Measurements from ENCODE around the gene ADRA2B. TPM values are rescaled to one million over a fixed set of nuclear protein-coding genes. Genes with fewer than 3 reads are reported as not detected.

ADRA2B gene
- total RNA-seq, 4 donors from 2014 or later: 2.1 to 6.0 (median 4.0) TPM

DNA sequence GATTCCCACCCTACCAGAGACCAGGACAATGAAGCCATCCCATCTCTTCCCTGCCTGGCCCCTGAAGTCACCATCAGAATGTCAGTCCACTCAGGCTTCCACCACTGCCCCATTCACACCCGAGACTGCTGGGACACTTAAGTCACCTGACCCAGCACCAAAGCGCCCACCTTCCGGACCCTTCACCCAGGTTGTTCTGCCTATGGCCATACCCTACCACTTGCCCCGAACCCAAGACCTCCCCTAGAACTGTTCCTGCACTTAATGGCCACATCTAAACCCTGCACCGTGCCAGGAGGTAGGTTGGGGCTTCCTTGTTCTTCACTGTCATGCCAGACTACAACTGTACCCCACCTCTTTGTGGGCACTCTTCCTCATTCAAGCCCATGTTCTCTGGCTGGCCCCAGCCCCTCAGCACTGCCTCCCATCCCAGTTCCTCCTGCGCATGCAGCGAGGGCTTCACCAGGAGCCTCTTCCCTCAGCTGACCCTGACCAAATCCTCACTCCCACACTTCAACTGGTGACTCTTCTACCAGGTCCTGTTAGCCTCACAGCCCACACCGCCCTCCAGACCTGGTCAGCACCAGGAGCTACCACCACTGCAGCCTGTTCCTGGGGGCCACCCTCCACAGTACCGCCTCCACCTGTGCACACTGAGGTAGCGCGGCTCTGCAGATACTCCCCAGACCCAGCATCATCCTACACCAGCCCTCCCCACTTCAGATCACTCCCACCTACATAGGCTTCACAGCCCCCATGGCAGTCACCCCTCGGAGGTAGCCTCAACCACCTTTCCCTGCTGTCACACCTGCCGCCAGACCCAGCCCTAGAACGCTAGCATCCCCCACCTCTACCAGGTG lies 8.3 kb upstream of the ADRA2B start:
- TF ChIP-seq POLR2AphosphoS5 (IDR thresholded peaks at IDR 0.05): no peak
- no peak for TF ChIP-seq POLR2A (IDR thresholded peaks at IDR 0.05; ENCODE audit: low read depth)
- TF ChIP-seq, protein P1, sequence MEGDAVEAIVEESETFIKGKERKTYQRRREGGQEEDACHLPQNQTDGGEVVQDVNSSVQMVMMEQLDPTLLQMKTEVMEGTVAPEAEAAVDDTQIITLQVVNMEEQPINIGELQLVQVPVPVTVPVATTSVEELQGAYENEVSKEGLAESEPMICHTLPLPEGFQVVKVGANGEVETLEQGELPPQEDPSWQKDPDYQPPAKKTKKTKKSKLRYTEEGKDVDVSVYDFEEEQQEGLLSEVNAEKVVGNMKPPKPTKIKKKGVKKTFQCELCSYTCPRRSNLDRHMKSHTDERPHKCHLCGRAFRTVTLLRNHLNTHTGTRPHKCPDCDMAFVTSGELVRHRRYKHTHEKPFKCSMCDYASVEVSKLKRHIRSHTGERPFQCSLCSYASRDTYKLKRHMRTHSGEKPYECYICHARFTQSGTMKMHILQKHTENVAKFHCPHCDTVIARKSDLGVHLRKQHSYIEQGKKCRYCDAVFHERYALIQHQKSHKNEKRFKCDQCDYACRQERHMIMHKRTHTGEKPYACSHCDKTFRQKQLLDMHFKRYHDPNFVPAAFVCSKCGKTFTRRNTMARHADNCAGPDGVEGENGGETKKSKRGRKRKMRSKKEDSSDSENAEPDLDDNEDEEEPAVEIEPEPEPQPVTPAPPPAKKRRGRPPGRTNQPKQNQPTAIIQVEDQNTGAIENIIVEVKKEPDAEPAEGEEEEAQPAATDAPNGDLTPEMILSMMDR (IDR thresholded peaks at IDR 0.05): no peak
- no peak for TF ChIP-seq EP300 (IDR thresholded peaks at IDR 0.05)
- DNase-seq (ENCODE audit: extremely low spot score): no peak
- H3K4me1 ChIP-seq: no peaks in the 10 kb centered on the region
- H3K27me3 ChIP-seq: peaks cover 0 to 39% (median 3%) of the 10 kb centered on the region in 4 donors
- H3K36me3 ChIP-seq: no peaks in the 10 kb centered on the region
- H3K9me3 ChIP-seq: no peaks in the 10 kb centered on the region
- 90% methylated on average over 14 of the region's 14 CpGs for WGBS
- intact Hi-C loops (cut with DNase I): no loop called here
- H3K4me3 ChIP-seq: no peak overlapping the region
- no peak overlapping the region for H3K27ac ChIP-seq (replicated peaks in 1 of 4)

DNA sequence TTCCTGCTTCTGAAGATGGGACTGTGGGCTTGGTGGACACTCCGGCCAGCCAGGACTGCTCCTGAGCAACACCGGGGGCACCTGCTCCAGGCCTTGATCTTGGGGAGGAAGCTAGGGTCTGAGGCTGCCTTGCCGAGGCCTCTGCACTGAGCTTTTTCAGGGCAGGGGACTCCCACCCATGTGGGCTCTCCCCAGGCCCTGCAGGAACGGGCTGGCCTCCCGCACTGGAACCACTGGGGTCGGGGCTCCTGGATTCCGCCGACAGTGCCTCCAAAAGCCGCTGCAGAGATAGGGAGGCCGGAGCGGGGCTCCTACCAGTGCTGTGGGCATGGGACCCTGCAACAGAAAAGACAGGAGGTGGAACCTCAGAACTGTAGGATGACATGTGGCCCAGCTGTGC lies 7.6 kb upstream of the ADRA2B start:
- no peak overlapping the region for H3K4me3 ChIP-seq
- TF ChIP-seq POLR2A (IDR thresholded peaks at IDR 0.05; ENCODE audit: low read depth) (no peak), POLR2AphosphoS5 (IDR thresholded peaks at IDR 0.05) (no peak), EP300 (IDR thresholded peaks at IDR 0.05) (no peak)
- TF ChIP-seq, protein P1 (IDR thresholded peaks at IDR 0.05): no peak
- H3K27ac ChIP-seq (replicated peaks in 1 of 4): no peak overlapping the region
- DNase-seq (ENCODE audit: extremely low spot score): no peak
- intact Hi-C loops (cut with DNase I): no loop called here
- no peaks in the 10 kb centered on the region for H3K36me3 ChIP-seq
- no peaks in the 10 kb centered on the region for H3K4me1 ChIP-seq
- H3K9me3 ChIP-seq: no peaks in the 10 kb centered on the region
- peaks cover 0 to 46% (median 3%) of the 10 kb centered on the region in 4 donors for H3K27me3 ChIP-seq
- WGBS: 100% methylated on average over 7 of the region's 11 CpGs

DNA sequence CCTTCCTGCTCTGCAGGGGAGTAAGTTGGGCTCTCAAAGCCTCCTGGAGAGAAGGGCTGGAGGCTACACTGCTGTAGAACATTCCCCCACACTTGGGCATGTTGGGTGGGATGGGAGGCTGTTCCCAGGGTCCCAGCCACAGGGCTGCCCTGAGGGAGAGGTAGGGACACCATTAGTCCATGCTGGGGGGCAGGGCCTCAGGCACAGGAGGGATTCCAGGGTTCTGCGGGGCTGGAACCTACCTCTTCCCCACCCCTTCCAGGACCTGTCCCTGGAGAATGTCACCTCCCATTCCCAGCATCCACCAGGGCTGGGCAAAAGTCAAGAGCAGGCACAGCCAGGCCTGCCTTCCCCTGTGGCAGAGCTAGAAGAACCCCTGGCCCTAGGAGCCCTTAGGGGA lies 6.9 kb upstream of the ADRA2B start:
- no CpG with 5 or more reads among the region's 1 CpG for WGBS
- no peak overlapping the region for H3K27ac ChIP-seq (replicated peaks in 1 of 4)
- TF ChIP-seq POLR2A (IDR thresholded peaks at IDR 0.05; ENCODE audit: low read depth) (no peak), POLR2AphosphoS5 (IDR thresholded peaks at IDR 0.05) (no peak), EP300 (IDR thresholded peaks at IDR 0.05) (no peak)
- TF ChIP-seq, protein P1 (IDR thresholded peaks at IDR 0.05): no peak
- peaks cover 0 to 53% (median 5%) of the 10 kb centered on the region in 4 donors for H3K27me3 ChIP-seq
- intact Hi-C loops (cut with DNase I): no loop called here
- no peaks in the 10 kb centered on the region for H3K36me3 ChIP-seq
- no peaks in the 10 kb centered on the region for H3K4me1 ChIP-seq
- H3K9me3 ChIP-seq: no peaks in the 10 kb centered on the region
- DNase-seq (ENCODE audit: extremely low spot score): no peak
- H3K4me3 ChIP-seq: no peak overlapping the region

DNA sequence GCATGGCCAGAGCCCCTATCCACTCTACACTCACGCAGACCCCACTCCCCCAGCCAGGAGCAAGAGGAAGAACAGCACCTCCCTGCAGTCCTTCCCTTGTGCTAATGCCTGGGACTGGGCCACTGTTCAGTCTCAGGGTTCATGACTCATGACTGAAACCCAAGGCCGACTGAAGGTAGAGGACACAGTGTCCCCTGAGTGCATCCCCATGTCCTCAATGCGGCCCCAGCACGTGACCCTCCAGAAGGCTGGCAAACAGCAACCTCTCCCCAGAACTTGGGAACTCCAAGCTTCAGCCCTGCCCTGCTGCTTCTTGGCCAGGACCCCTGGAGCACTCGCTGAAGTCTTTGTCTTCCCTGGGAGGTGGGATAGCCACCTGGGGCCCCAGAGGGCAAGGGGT lies 6.0 kb upstream of the ADRA2B start:
- TF ChIP-seq, protein P1 (IDR thresholded peaks at IDR 0.05): no peak
- Histone ChIP-seq H3K36me3 (no peaks in the 10 kb centered on the region), H3K27me3 (peaks cover 0 to 62% (median 11%) of the 10 kb centered on the region in 4 donors), H3K4me3 (no peak overlapping the region), H3K9me3 (no peaks in the 10 kb centered on the region), H3K27ac (replicated peaks in 1 of 4) (no peak overlapping the region), H3K4me1 (peaks cover 0 to 2% (median 1%) of the 10 kb centered on the region in 4 donors)
- intact Hi-C loops (cut with DNase I): no loop called here
- 95% methylated on average over 5 of the region's 5 CpGs for WGBS
- no peak for DNase-seq (ENCODE audit: extremely low spot score)

Measured in esophagus muscularis mucosa (tissue), 4 donors.